ENCODE measurements around the gene GSK3B. TPM values are rescaled to one million over a fixed set of nuclear protein-coding genes. Genes with fewer than 3 reads are reported as not detected.

The GSK3B gene
- total and polyA plus RNA-seq, 2 experiments from 2014 or later: 18.1 to 48.8 TPM

GRCh38 chr3:119976214-119976613 lies 118.0 kb downstream of the GSK3B start:
- Histone ChIP-seq H2AFZ (no peak overlapping the region), H4K20me1 (ENCODE audit: insufficient read depth, poor library complexity, severe bottlenecking) (peaks cover 24% of the 10 kb centered on the region), H3K27ac (no peak overlapping the region), H3K9me3 (ENCODE audit: low read depth) (no peaks in the 10 kb centered on the region), H3K36me3 (replicated peaks; ENCODE audit: insufficient read depth, low read depth) (no peaks in the 10 kb centered on the region), H3K4me1 (ENCODE audit: insufficient read depth) (no peaks in the 10 kb centered on the region), H3K79me2 (peaks cover 95% of the 10 kb centered on the region), H3K4me2 (no peak overlapping the region), H3K27me3 (no peaks in the 10 kb centered on the region), H3K4me3 (no peak overlapping the region), H3K9me2 (replicated peaks; ENCODE audit: insufficient read depth) (no peaks in the 10 kb centered on the region)
- DNase-seq (ENCODE audit: low spot score): no peak
- 90% methylated on average over 1 of the region's 1 CpG for WGBS (ENCODE audit: low lambda C conversion rate, missing lambda C conversion rate)
- TF ChIP-seq EZH2 (IDR thresholded peaks at IDR 0.05; ENCODE audit: borderline replicate concordance): no peak

- no peaks in the 10 kb centered on the region for H3K36me3 ChIP-seq (replicated peaks; ENCODE audit: insufficient read depth, low read depth)
- no peak overlapping the region for H3K4me3 ChIP-seq
- H3K27ac ChIP-seq: no peak overlapping the region
- DNase-seq (ENCODE audit: low spot score): no peak
- no peaks in the 10 kb centered on the region for H3K9me3 ChIP-seq (ENCODE audit: low read depth)
- no peaks in the 10 kb centered on the region for H3K27me3 ChIP-seq
- H3K9me2 ChIP-seq (replicated peaks; ENCODE audit: insufficient read depth): no peaks in the 10 kb centered on the region
- peaks cover 36% of the 10 kb centered on the region for H4K20me1 ChIP-seq (ENCODE audit: insufficient read depth, poor library complexity, severe bottlenecking)
- H3K4me1 ChIP-seq (ENCODE audit: insufficient read depth): no peaks in the 10 kb centered on the region
- TF ChIP-seq EZH2 (IDR thresholded peaks at IDR 0.05; ENCODE audit: borderline replicate concordance) (no peak), EZH2phosphoT487 (IDR thresholded peaks at IDR 0.05; ENCODE audit: low read depth, severe bottlenecking, unreplicated experiment) (no peak), CTCF (IDR thresholded peaks at IDR 0.05; ENCODE audit: poor library complexity) (no peak)
- H2AFZ ChIP-seq: no peak overlapping the region
- 94% methylated on average over 2 of the region's 2 CpGs for WGBS (ENCODE audit: low lambda C conversion rate, missing lambda C conversion rate)
- no peak overlapping the region for H3K4me2 ChIP-seq
- peaks cover 95% of the 10 kb centered on the region for H3K79me2 ChIP-seq
Measured at GRCh38 chr3:119974656-119975055, 119.6 kb downstream of the GSK3B start.

- Histone ChIP-seq H3K9me2 (replicated peaks; ENCODE audit: insufficient read depth) (no peaks in the 10 kb centered on the region), H3K27ac (no peak overlapping the region), H3K36me3 (replicated peaks; ENCODE audit: insufficient read depth, low read depth) (no peaks in the 10 kb centered on the region), H4K20me1 (ENCODE audit: insufficient read depth, poor library complexity, severe bottlenecking) (peaks cover 38% of the 10 kb centered on the region), H3K4me3 (no peak overlapping the region), H2AFZ (no peak overlapping the region), H3K27me3 (no peaks in the 10 kb centered on the region), H3K4me2 (no peak overlapping the region), H3K79me2 (peaks cover 96% of the 10 kb centered on the region), H3K9me3 (ENCODE audit: low read depth) (no peaks in the 10 kb centered on the region), H3K4me1 (ENCODE audit: insufficient read depth) (no peaks in the 10 kb centered on the region)
- WGBS (ENCODE audit: low lambda C conversion rate, missing lambda C conversion rate): 91% methylated on average over 7 of the region's 7 CpGs
- no peak for TF ChIP-seq EZH2 (IDR thresholded peaks at IDR 0.05; ENCODE audit: borderline replicate concordance)
- TF ChIP-seq CTCF (IDR thresholded peaks at IDR 0.05; ENCODE audit: poor library complexity): no peak
- no peak for TF ChIP-seq EZH2phosphoT487 (IDR thresholded peaks at IDR 0.05; ENCODE audit: low read depth, severe bottlenecking, unreplicated experiment)
- DNase-seq (ENCODE audit: low spot score): no peak
Measured at GRCh38 chr3:119973018-119973646, 121.1 kb downstream of the GSK3B start.

- no peak overlapping the region for H2AFZ ChIP-seq
- no peaks in the 10 kb centered on the region for H3K27me3 ChIP-seq
- H4K20me1 ChIP-seq (ENCODE audit: insufficient read depth, poor library complexity, severe bottlenecking): peaks cover 50% of the 10 kb centered on the region
- 97% methylated on average over 4 of the region's 4 CpGs for WGBS (ENCODE audit: low lambda C conversion rate, missing lambda C conversion rate)
- no peak overlapping the region for H3K4me2 ChIP-seq
- no peaks in the 10 kb centered on the region for H3K9me2 ChIP-seq (replicated peaks; ENCODE audit: insufficient read depth)
- H3K9me3 ChIP-seq (ENCODE audit: low read depth): no peaks in the 10 kb centered on the region
- H3K4me1 ChIP-seq (ENCODE audit: insufficient read depth): peaks cover 3% of the 10 kb centered on the region
- peaks cover 93% of the 10 kb centered on the region for H3K79me2 ChIP-seq
- H3K36me3 ChIP-seq (replicated peaks; ENCODE audit: insufficient read depth, low read depth): no peaks in the 10 kb centered on the region
- no peak overlapping the region for H3K4me3 ChIP-seq
- H3K27ac ChIP-seq: no peak overlapping the region
- TF ChIP-seq EZH2phosphoT487 (IDR thresholded peaks at IDR 0.05; ENCODE audit: low read depth, severe bottlenecking, unreplicated experiment) (no peak), EZH2 (IDR thresholded peaks at IDR 0.05; ENCODE audit: borderline replicate concordance) (no peak), CTCF (IDR thresholded peaks at IDR 0.05; ENCODE audit: poor library complexity) (no peak)
- no peak for DNase-seq (ENCODE audit: low spot score)
Measured at GRCh38 chr3:119969759-119970158, 124.5 kb downstream of the GSK3B start.

Data from hepatocyte (in vitro differentiated cells).